HCT116 (cell line): ENCODE data around the gene MTG1. TPM values are rescaled to one million over a fixed set of nuclear protein-coding genes. Genes with fewer than 3 reads are reported as not detected.

ENCODE experiments used
- ATAC-seq: fragments of 200-7000 bp; cut with Tn5 transposase; 2 replicates; pipeline ENCODE4 v1.9.1; 2020; ENCODE audit warnings: mild to moderate bottlenecking, moderate library complexity
- BruUV-seq: library from RNA; stranded (reverse); fragments of 400-500 nt; replicated peaks from 2 replicates; lab custom pipeline; 2021; lab: Mats Ljungman, UMichigan
- CTCF ChIA-PET: fragments of 300-600 bp; sonication (Branson Sonifier 250); formaldehyde crosslinking; loops from one replicate; lab custom pipeline; 2021; ENCODE audit warnings: antibody characterized with exemption; lab: Charles Lee
- POLR2A ChIA-PET: fragments of 300-600, 350-600 bp; sonication (Branson Sonifier 250); formaldehyde crosslinking; loops from one replicate; lab custom pipeline; 2021; ENCODE audit warnings: antibody characterized with exemption; lab: Charles Lee
- RAD21 ChIA-PET, 2 experiments: fragments of 300-600 bp; sonication (Branson Sonifier 250); formaldehyde crosslinking; loops; one replicate each; lab custom pipeline; 2023; ENCODE audit warnings: low total read pairs in 2 of 2; ENCODE audit not compliant: uncharacterized antibody in 2 of 2, unreplicated experiment in 2 of 2, low non-redundant PET in 1 of 2; lab: Charles Lee
- DNase-seq: peaks from one replicate; pipeline ENCODE4 v3.0.0-alpha.2; 2010; ENCODE audit warnings: low read depth, low spot score
- H2AFZ ChIP-seq: fragments of 200-600 bp; shearing (Covaris generic), sonication (generic); 2 replicates; pipeline ENCODE4 v1.6.1; 2017; ENCODE audit warnings: low read depth, mixed run types, mixed read lengths, antibody characterized with exemption, low read length; ENCODE audit not compliant: poor library complexity, severe bottlenecking
- H3K27ac ChIP-seq: 2 replicates; pipeline ENCODE4 v1.5.1; 2012; ENCODE audit warnings: low read depth, low read length
- H3K27me3 ChIP-seq: fragments of 200-600 bp; sonication (generic); 2 replicates; pipeline ENCODE4 v1.6.1; 2016; ENCODE audit warnings: mixed run types, low read length, mixed read lengths; ENCODE audit not compliant: insufficient read depth
- H3K36me3 ChIP-seq, 2 experiments: fragments of 200-500 bp in 1 of 2; fragments of 200-600 bp in 1 of 2; sonication (Bioruptor generic) in 1 of 2; sonication (generic) in 1 of 2; 2 replicates each; pipeline versions ENCODE4 v1.5.1 to v1.6.1; 2014 to 2016; ENCODE audit warnings: low read length in 2 of 2, inconsistent platforms in 1 of 2, mixed read lengths in 1 of 2, mixed run types in 1 of 2; ENCODE audit not compliant: insufficient read depth in 2 of 2, control insufficient read depth in 1 of 2
- H3K4me1 ChIP-seq, 2 experiments: fragments of 200-600 bp in 1 of 2; sonication (generic) in 1 of 2; 2 replicates each; pipeline versions ENCODE4 v1.5.1 to v1.6.1; 2012 to 2017; ENCODE audit warnings: low read length in 2 of 2, inconsistent platforms in 1 of 2, mild to moderate bottlenecking in 1 of 2, mixed read lengths in 1 of 2, mixed run types in 1 of 2, moderate library complexity in 1 of 2; ENCODE audit not compliant: insufficient read depth in 2 of 2, control insufficient read depth in 1 of 2
- H3K4me2 ChIP-seq: fragments of 200-600 bp; sonication (generic); 2 replicates; pipeline ENCODE4 v1.6.1; 2017; ENCODE audit warnings: mixed run types, low read length, mixed read lengths
- H3K4me3 ChIP-seq, 2 experiments: fragments of 200-600 bp in 1 of 2; sonication (generic) in 1 of 2; replicated peaks in 1 of 2; 2 replicates each; pipeline ENCODE4 v1.5.1; 2011 to 2016; ENCODE audit warnings: low read length in 2 of 2, control low read depth in 1 of 2, low read depth in 1 of 2, mild to moderate bottlenecking in 1 of 2, mixed read lengths in 1 of 2, mixed run types in 1 of 2
- H3K79me2 ChIP-seq: fragments of 200-600 bp; sonication (generic); 2 replicates; pipeline ENCODE4 v1.6.1; 2017; ENCODE audit warnings: mild to moderate bottlenecking, mixed run types, low read length, moderate library complexity, mixed read lengths; ENCODE audit not compliant: insufficient read depth
- H3K9ac ChIP-seq: fragments of 200-600 bp; sonication (generic); 2 replicates; pipeline ENCODE4 v1.6.1; 2016; ENCODE audit warnings: low read length, mixed read lengths
- H3K9me2 ChIP-seq: fragments of 200-600 bp; sonication (generic), shearing (Covaris generic); 2 replicates; pipeline ENCODE4 v1.6.1; 2017; ENCODE audit warnings: mixed run types, mild to moderate bottlenecking, moderate library complexity; ENCODE audit not compliant: insufficient read depth
- H3K9me3 ChIP-seq, 2 experiments: fragments of 200-500 bp in 1 of 2; fragments of 200-600 bp in 1 of 2; sonication (Bioruptor generic) in 1 of 2; sonication (generic) in 1 of 2; 2 replicates each; pipeline ENCODE4 v1.6.1; 2014 to 2017; ENCODE audit warnings: low read length in 2 of 2, mixed read lengths in 2 of 2, inconsistent platforms in 1 of 2, low read depth in 1 of 2, mild to moderate bottlenecking in 1 of 2, mixed run types in 1 of 2, moderate library complexity in 1 of 2; ENCODE audit not compliant: control insufficient read depth in 1 of 2, insufficient read depth in 1 of 2
- H4K20me1 ChIP-seq: fragments of 200-600 bp; sonication (generic), shearing (Covaris generic); 2 replicates; pipeline ENCODE4 v1.6.1; 2017; ENCODE audit warnings: mixed run types, mild to moderate bottlenecking, moderate library complexity; ENCODE audit not compliant: insufficient read depth
- EGR1 ChIP-seq: IDR thresholded peaks from 2 replicates; pipeline ENCODE4 v1.6.1; 2012; ENCODE audit warnings: low read depth
- EZH2 ChIP-seq: fragments of 200-600 bp; sonication (generic); IDR thresholded peaks from 2 replicates; pipeline ENCODE4 v1.6.1; 2017; ENCODE audit warnings: antibody characterized with exemption, mixed run types
- FOSL1 ChIP-seq: IDR thresholded peaks from 2 replicates; pipeline ENCODE4 v1.6.1; 2012; ENCODE audit warnings: low read depth
- POLR2AphosphoS5 ChIP-seq: IDR thresholded peaks from 2 replicates; pipeline ENCODE4 v1.6.1; 2011; ENCODE audit warnings: mild to moderate bottlenecking, low read depth, low read length, moderate library complexity
- ZBTB33 ChIP-seq: IDR thresholded peaks from 2 replicates; pipeline ENCODE4 v1.6.1; 2011; ENCODE audit warnings: mild to moderate bottlenecking, low read length, moderate library complexity; ENCODE audit not compliant: insufficient replicate concordance; ENCODE audit errors: extremely low read depth
- ZNF274 ChIP-seq: fragments of 200-500 bp; sonication (Bioruptor generic); IDR thresholded peaks from 2 replicates; pipeline ENCODE4 v1.6.1; 2014; ENCODE audit warnings: mild to moderate bottlenecking, low read depth, low read length, inconsistent platforms
- intact Hi-C: fragments of 100-400 bp; cut with micrococcal nuclease; formaldehyde crosslinking; loops from 2 replicates; pipeline ENCODE4 v1.10.0; 2022
- total RNA-seq: library from RNA; stranded (reverse); gene quantifications from one replicate; pipeline ENCODE4 v1.2.1, GENCODE V29; 2021; ENCODE audit not compliant: unreplicated experiment

Gene MTG1
- total RNA-seq, 1 experiment from 2014 or later, result 23.1 TPM

DNA sequence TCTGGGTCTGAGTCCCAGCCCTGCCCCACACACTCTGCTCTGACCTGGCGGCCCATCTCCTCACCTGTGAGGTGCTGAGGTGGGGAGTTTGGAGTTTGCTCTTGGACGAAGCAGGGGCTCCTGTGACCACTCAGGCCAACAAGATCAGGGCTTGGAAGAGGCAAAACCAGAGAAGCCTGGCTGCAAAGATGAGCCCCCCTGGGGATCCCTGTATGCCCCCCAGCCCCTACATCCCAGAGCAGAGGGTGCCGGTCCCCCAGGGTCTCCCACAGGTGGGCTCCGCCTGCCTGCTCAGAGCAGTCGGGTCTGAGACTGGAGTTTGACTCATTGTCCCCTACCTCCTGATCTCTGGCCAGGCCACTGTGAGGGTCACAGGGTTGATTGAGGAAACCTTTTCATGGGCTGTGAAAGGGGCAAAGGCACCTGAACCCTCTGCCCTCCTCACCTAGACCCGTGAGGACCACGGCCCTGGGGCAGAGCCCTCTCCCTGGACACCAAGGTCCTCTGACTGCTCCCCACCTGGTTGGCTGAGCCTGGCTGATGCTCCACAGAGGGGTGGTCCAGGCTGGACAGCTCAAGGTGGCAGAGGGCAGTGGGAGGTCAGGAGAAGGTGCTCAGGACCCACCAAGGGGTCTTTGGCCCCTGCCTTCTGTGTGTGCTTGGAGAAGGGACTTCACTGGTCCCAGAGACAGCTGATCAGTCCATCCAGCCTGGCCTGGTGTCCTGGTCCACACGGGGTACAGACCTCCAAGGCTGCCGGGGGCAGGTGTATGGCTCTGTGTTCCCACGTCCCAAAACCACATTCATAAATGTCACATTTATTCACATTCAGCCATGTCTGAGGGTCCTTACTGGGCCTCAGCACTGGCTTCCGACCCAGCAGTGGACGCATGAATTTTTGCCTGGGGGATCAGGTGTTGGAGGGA lies 50.6 kb downstream of the MTG1 start:
- no peaks in the 10 kb centered on the region for H3K4me1 ChIP-seq
- CTCF ChIA-PET, result no interaction called here
- no peak overlapping the region for H3K27ac ChIP-seq
- no peak overlapping the region for H3K9ac ChIP-seq
- H3K27me3 ChIP-seq, result no peaks in the 10 kb centered on the region
- POLR2A ChIA-PET, result no interaction called here
- RAD21 ChIA-PET, result no interaction called here
- intact Hi-C loops, result no loop called here
- no peak overlapping the region for H3K4me2 ChIP-seq
- no peak for DNase-seq
- H3K9me3 ChIP-seq, result peaks cover 0 to 3% of the 10 kb centered on the region in 2 experiments; a peak in 1 of 4 replicates
- no peaks in the 10 kb centered on the region for H3K9me2 ChIP-seq
- H3K4me3 ChIP-seq, result no peak overlapping the region
- TF ChIP-seq EGR1 (no peak), ZNF274 (no peak), FOSL1 (no peak), EZH2 (no peak), POLR2AphosphoS5 (no peak), ZBTB33 (no peak)
- no peaks in the 10 kb centered on the region for H3K79me2 ChIP-seq
- no peak for ATAC-seq
- no peaks in the 10 kb centered on the region for H3K36me3 ChIP-seq
- no TSS peak for BruUV-seq
- no peak overlapping the region for H2AFZ ChIP-seq
- H4K20me1 ChIP-seq, result no peaks in the 10 kb centered on the region
